ENCODE results near the gene UBQLN1.

Gene UBQLN1

GRCh38 chr9:83662933-83663332 is 44.8 kb downstream of the UBQLN1 start:
- TF ChIP-seq EP300 (IDR thresholded peaks at IDR 0.05; ENCODE audit: borderline replicate concordance) (no peak), NFIC (IDR thresholded peaks at IDR 0.05) (no peak), RAD21 (IDR thresholded peaks at IDR 0.05; ENCODE audit: low read depth) (no peak), USF1 (IDR thresholded peaks at IDR 0.05) (no peak), CEBPB (IDR thresholded peaks at IDR 0.05) (no peak), ZBTB7A (IDR thresholded peaks at IDR 0.05; ENCODE audit: low read depth) (no peak), MAX (IDR thresholded peaks at IDR 0.05) (no peak), FOXM1 (IDR thresholded peaks at IDR 0.05; ENCODE audit: borderline replicate concordance, low read depth) (no peak), TEAD4 (IDR thresholded peaks at IDR 0.05) (no peak), TAF1 (IDR thresholded peaks at IDR 0.05; ENCODE audit: low read depth) (no peak), REST (IDR thresholded peaks at IDR 0.05; ENCODE audit: low read depth) (no peak), TCF12 (IDR thresholded peaks at IDR 0.05; ENCODE audit: low read depth) (no peak), YY1 (IDR thresholded peaks at IDR 0.05; ENCODE audit: low read depth) (no peak), CREB1 (IDR thresholded peaks at IDR 0.05; ENCODE audit: low read depth) (no peak)

GRCh38 chr9:83656952-83657351 is 50.8 kb downstream of the UBQLN1 start:
- TF ChIP-seq USF1 (IDR thresholded peaks at IDR 0.05) (no peak), CREB1 (IDR thresholded peaks at IDR 0.05; ENCODE audit: low read depth) (no peak), ZBTB7A (IDR thresholded peaks at IDR 0.05; ENCODE audit: low read depth) (no peak), MAX (IDR thresholded peaks at IDR 0.05) (no peak), EP300 (IDR thresholded peaks at IDR 0.05; ENCODE audit: borderline replicate concordance) (no peak), CEBPB (IDR thresholded peaks at IDR 0.05) (no peak), RAD21 (IDR thresholded peaks at IDR 0.05; ENCODE audit: low read depth) (no peak), TCF12 (IDR thresholded peaks at IDR 0.05; ENCODE audit: low read depth) (no peak), FOXM1 (IDR thresholded peaks at IDR 0.05; ENCODE audit: borderline replicate concordance, low read depth) (no peak), YY1 (IDR thresholded peaks at IDR 0.05; ENCODE audit: low read depth) (no peak), TEAD4 (IDR thresholded peaks at IDR 0.05) (no peak), TAF1 (IDR thresholded peaks at IDR 0.05; ENCODE audit: low read depth) (no peak), REST (IDR thresholded peaks at IDR 0.05; ENCODE audit: low read depth) (no peak), NFIC (IDR thresholded peaks at IDR 0.05) (no peak), EGR1 (IDR thresholded peaks at IDR 0.05) (no peak)

- TF ChIP-seq TEAD4 (IDR thresholded peaks at IDR 0.05) (no peak), NFIC (IDR thresholded peaks at IDR 0.05) (no peak)
Measured at GRCh38 chr9:83656032-83656680, 51.6 kb downstream of the UBQLN1 start.

GRCh38 chr9:83655433-83655832 is 52.3 kb downstream of the UBQLN1 start:
- TF ChIP-seq USF1 (IDR thresholded peaks at IDR 0.05) (no peak), EP300 (IDR thresholded peaks at IDR 0.05; ENCODE audit: borderline replicate concordance) (no peak), NFIC (IDR thresholded peaks at IDR 0.05) (no peak), REST (IDR thresholded peaks at IDR 0.05; ENCODE audit: low read depth) (no peak)

Measured in Ishikawa (cell line).